ENCODE results near the gene HENMT1. TPM values are rescaled to one million over a fixed set of nuclear protein-coding genes. Genes with fewer than 3 reads are reported as not detected.

The HENMT1 gene
- polyA plus RNA-seq, 1 of the 3 experiments (the other 2 are of a cell fraction) = 0.03 TPM

DNA sequence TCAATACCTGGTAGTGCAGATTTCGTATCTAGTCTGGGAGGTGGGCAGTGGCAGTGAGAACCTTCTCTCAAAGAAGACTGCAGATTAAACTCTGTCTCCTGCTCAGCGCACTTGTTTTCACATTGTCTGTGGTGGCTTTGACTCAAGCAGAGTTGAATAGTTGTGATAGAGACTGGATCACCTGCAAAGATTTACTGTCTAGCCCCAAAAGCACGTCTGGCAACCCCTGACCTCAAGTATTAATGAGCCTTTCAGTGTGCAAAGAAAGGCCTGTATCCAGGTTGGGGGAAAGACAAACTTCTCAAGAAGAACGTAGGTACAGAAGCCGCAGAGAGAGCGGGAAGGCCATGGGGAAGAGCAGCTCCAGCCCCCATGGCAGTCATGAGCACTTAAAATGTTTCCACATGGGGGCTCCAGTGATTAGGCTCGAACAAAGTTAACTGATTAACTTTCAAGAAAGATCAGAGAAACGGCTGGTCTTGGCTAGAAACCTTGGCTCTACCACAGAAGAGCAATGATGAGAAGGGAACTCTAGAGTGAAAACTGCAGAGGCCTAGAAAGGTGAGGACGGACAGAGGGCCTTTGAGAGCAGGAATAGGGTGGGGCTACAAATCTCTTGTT lies 15.2 kb downstream of the HENMT1 start:
- Histone ChIP-seq H3K4me3 (ENCODE audit: low read depth in 2 of 2, low read length in 1 of 2) (no peak overlapping the region), H3K9me2 (no peaks in the 10 kb centered on the region), H3K27me3 (ENCODE audit: insufficient read depth) (no peaks in the 10 kb centered on the region; the same call in 1 of the 2 replicates), H2AFZ (ENCODE audit: low read depth) (no peak overlapping the region), H3K36me3 (replicated peaks in 1 of 2; ENCODE audit: control insufficient read depth in 1 of 2, insufficient read depth in 2 of 2, low read length in 1 of 2) (no peaks in the 10 kb centered on the region), H3K27ac (ENCODE audit: low read depth in 2 of 2, low read length in 1 of 2) (no peak overlapping the region), H3K9ac (no peak overlapping the region), H3K9me3 (no peaks in the 10 kb centered on the region), H4K20me1 (ENCODE audit: insufficient read depth) (no peaks in the 10 kb centered on the region), H3F3A (replicated peaks; ENCODE audit: insufficient read depth) (no peaks in the 10 kb centered on the region), H3K79me2 (ENCODE audit: insufficient read depth) (no peaks in the 10 kb centered on the region), H3K4me1 (ENCODE audit: control insufficient read depth in 1 of 2, insufficient read depth in 2 of 2, low read depth in 1 of 2, low read length in 1 of 2) (peaks cover 0 to 4% of the 10 kb centered on the region in 2 experiments; a peak in 1 of 4 replicates), H3K4me2 (no peak overlapping the region)
- DNase-seq = no peak
- WGBS (ENCODE audit: low lambda C conversion rate) = 76% methylated on average over 9 of the region's 9 CpGs
- ChIA-PET POLR2A (no interaction called here), CTCF (interaction anchor here (0.7 to 3.1 kb wide), 5 partner anchors 10 to 252 kb away, joined by 3 to 42 read pairs (median 5); partner anchors contain the start of gene EEIG2)
- TF ChIP-seq MXI1 (IDR thresholded peaks at IDR 0.05; ENCODE audit: low read depth, low read length) (no peak), RAD21 (IDR thresholded peaks at IDR 0.05; ENCODE audit: low read length) (no peak), GATA2 (CRISPR knock-in tag; IDR thresholded peaks at IDR 0.05) (no peak), FOSL2 (IDR thresholded peaks at IDR 0.05; ENCODE audit: borderline replicate concordance, low read depth) (no peak), POLR2AphosphoS5 (IDR thresholded peaks at IDR 0.05; ENCODE audit: low read depth, low read length) (no peak), TCF12 (IDR thresholded peaks at IDR 0.05) (no peak), NFIC (IDR thresholded peaks at IDR 0.05; ENCODE audit: borderline replicate concordance) (no peak), RFX5 (IDR thresholded peaks at IDR 0.05; ENCODE audit: low read length) (no peak), SMC3 (IDR thresholded peaks at IDR 0.05; ENCODE audit: low read depth, low read length) (no peak)
- TF ChIP-seq, protein P1, sequence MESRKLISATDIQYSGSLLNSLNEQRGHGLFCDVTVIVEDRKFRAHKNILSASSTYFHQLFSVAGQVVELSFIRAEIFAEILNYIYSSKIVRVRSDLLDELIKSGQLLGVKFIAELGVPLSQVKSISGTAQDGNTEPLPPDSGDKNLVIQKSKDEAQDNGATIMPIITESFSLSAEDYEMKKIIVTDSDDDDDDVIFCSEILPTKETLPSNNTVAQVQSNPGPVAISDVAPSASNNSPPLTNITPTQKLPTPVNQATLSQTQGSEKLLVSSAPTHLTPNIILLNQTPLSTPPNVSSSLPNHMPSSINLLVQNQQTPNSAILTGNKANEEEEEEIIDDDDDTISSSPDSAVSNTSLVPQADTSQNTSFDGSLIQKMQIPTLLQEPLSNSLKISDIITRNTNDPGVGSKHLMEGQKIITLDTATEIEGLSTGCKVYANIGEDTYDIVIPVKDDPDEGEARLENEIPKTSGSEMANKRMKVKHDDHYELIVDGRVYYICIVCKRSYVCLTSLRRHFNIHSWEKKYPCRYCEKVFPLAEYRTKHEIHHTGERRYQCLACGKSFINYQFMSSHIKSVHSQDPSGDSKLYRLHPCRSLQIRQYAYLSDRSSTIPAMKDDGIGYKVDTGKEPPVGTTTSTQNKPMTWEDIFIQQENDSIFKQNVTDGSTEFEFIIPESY (IDR thresholded peaks at IDR 0.05; ENCODE audit: borderline replicate concordance, low read depth) = no peak
- TF ChIP-seq, protein P2, sequence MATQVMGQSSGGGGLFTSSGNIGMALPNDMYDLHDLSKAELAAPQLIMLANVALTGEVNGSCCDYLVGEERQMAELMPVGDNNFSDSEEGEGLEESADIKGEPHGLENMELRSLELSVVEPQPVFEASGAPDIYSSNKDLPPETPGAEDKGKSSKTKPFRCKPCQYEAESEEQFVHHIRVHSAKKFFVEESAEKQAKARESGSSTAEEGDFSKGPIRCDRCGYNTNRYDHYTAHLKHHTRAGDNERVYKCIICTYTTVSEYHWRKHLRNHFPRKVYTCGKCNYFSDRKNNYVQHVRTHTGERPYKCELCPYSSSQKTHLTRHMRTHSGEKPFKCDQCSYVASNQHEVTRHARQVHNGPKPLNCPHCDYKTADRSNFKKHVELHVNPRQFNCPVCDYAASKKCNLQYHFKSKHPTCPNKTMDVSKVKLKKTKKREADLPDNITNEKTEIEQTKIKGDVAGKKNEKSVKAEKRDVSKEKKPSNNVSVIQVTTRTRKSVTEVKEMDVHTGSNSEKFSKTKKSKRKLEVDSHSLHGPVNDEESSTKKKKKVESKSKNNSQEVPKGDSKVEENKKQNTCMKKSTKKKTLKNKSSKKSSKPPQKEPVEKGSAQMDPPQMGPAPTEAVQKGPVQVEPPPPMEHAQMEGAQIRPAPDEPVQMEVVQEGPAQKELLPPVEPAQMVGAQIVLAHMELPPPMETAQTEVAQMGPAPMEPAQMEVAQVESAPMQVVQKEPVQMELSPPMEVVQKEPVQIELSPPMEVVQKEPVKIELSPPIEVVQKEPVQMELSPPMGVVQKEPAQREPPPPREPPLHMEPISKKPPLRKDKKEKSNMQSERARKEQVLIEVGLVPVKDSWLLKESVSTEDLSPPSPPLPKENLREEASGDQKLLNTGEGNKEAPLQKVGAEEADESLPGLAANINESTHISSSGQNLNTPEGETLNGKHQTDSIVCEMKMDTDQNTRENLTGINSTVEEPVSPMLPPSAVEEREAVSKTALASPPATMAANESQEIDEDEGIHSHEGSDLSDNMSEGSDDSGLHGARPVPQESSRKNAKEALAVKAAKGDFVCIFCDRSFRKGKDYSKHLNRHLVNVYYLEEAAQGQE (IDR thresholded peaks at IDR 0.05; ENCODE audit: low read depth, low read length) = no peak
- TF ChIP-seq, protein P3, sequence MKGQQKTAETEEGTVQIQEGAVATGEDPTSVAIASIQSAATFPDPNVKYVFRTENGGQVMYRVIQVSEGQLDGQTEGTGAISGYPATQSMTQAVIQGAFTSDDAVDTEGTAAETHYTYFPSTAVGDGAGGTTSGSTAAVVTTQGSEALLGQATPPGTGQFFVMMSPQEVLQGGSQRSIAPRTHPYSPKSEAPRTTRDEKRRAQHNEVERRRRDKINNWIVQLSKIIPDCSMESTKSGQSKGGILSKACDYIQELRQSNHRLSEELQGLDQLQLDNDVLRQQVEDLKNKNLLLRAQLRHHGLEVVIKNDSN (IDR thresholded peaks at IDR 0.05; ENCODE audit: borderline replicate concordance, low read depth) = no peak
- TF ChIP-seq, protein P4, sequence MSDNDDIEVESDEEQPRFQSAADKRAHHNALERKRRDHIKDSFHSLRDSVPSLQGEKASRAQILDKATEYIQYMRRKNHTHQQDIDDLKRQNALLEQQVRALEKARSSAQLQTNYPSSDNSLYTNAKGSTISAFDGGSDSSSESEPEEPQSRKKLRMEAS (IDR thresholded peaks at IDR 0.05; ENCODE audit: low read depth) = no peak
